OCI-LY1 (cell line): ENCODE measurements around the gene SWAP70.

Source experiments
- EZH2 ChIP-seq: fragments of 200-600 bp; sonication (generic), shearing (Covaris generic); IDR thresholded peaks from 2 replicates; pipeline ENCODE4 v1.8.0; 2017; ENCODE audit warnings: borderline replicate concordance, mixed run types, mild to moderate bottlenecking, antibody characterized with exemption, low read length, moderate library complexity, mixed read lengths
- TF ChIP-seq, protein P1 (sequence below): fragments of 200-600 bp; sonication (generic), shearing (Covaris generic); IDR thresholded peaks from 2 replicates; pipeline ENCODE4 v1.5.1; 2017; ENCODE audit warnings: mild to moderate bottlenecking, antibody characterized with exemption, low read length, moderate library complexity, mixed read lengths

DNA sequence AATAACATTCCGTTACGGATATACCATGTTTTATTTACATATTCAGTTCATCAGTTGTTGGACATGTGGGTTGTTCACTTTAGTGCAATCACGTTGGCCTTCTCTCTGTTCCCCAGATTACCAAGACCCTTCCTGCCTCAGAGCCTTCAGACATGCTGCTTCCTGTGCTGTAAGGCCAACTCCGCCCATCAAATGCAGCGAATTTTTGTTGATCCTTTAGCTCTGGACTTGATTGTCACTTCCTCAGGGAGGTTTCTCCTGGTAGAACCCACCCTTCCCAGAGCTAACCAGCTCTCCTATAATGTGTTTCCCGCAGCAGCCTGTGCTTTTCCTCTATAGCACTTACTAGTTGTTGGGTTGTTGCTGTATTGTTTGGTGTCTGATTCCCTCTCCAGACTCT, 39.4 kb downstream of the SWAP70 start:
- TF ChIP-seq, protein P1, sequence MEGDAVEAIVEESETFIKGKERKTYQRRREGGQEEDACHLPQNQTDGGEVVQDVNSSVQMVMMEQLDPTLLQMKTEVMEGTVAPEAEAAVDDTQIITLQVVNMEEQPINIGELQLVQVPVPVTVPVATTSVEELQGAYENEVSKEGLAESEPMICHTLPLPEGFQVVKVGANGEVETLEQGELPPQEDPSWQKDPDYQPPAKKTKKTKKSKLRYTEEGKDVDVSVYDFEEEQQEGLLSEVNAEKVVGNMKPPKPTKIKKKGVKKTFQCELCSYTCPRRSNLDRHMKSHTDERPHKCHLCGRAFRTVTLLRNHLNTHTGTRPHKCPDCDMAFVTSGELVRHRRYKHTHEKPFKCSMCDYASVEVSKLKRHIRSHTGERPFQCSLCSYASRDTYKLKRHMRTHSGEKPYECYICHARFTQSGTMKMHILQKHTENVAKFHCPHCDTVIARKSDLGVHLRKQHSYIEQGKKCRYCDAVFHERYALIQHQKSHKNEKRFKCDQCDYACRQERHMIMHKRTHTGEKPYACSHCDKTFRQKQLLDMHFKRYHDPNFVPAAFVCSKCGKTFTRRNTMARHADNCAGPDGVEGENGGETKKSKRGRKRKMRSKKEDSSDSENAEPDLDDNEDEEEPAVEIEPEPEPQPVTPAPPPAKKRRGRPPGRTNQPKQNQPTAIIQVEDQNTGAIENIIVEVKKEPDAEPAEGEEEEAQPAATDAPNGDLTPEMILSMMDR = no peak
- no peak for TF ChIP-seq EZH2
